Epithelial cell of proximal tubule (primary cell): Measurements from ENCODE around the gene KIF19. TPM values are rescaled to one million over a fixed set of nuclear protein-coding genes. Genes with fewer than 3 reads are reported as not detected.
A peak's percentile ranks its signal among the peaks of the same experiment; 100 is the strongest.

Experiments used
- DNase-seq: peaks from one replicate; pipeline ENCODE4 v3.0.0-alpha.2; 2011; ENCODE audit warnings: low read depth
- H3K4me3 ChIP-seq: 2 replicates; pipeline ENCODE4 v1.5.1; 2011; ENCODE audit warnings: low read depth, mild to moderate bottlenecking, low read length
- total RNA-seq: library from RNA; depleted of rRNA; stranded (reverse); fragments of >200 nt; gene quantifications from 2 replicates; pipeline ENCODE4 v1.2.3, GENCODE V29; 2015
- TF ChIP-seq, protein P1 (sequence below): conservative IDR thresholded peaks from 2 replicates; pipeline ENCODE4 v1.5.1; 2012; ENCODE audit warnings: low read depth, mild to moderate bottlenecking, low read length

Gene KIF19
- total RNA-seq, 1 donor from 2014 or later, result not detected

DNA sequence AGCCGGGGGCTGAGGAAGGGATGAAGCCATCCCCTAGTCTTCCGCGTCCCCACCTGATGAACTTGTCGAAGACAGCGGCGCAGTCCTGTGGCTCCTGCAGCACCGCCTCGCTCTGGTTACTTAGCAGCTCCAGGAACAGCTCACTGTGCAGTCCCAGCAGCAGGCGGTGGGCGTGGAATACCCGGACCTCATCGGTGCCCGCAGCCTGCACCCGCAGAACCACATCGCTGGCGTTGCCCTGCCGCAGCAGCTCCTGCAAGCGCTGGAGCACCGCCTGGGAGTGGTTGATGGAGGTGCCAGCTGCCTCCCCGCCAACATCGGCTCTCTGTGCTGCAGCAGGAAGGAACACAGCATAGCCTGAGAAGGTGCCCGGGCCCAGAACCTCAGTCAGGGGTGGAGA is 33.9 kb downstream of the KIF19 start:
- no peak overlapping the region for H3K4me3 ChIP-seq
- DNase-seq, result no peak
- TF ChIP-seq, protein P1, sequence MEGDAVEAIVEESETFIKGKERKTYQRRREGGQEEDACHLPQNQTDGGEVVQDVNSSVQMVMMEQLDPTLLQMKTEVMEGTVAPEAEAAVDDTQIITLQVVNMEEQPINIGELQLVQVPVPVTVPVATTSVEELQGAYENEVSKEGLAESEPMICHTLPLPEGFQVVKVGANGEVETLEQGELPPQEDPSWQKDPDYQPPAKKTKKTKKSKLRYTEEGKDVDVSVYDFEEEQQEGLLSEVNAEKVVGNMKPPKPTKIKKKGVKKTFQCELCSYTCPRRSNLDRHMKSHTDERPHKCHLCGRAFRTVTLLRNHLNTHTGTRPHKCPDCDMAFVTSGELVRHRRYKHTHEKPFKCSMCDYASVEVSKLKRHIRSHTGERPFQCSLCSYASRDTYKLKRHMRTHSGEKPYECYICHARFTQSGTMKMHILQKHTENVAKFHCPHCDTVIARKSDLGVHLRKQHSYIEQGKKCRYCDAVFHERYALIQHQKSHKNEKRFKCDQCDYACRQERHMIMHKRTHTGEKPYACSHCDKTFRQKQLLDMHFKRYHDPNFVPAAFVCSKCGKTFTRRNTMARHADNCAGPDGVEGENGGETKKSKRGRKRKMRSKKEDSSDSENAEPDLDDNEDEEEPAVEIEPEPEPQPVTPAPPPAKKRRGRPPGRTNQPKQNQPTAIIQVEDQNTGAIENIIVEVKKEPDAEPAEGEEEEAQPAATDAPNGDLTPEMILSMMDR, result no peak

DNA sequence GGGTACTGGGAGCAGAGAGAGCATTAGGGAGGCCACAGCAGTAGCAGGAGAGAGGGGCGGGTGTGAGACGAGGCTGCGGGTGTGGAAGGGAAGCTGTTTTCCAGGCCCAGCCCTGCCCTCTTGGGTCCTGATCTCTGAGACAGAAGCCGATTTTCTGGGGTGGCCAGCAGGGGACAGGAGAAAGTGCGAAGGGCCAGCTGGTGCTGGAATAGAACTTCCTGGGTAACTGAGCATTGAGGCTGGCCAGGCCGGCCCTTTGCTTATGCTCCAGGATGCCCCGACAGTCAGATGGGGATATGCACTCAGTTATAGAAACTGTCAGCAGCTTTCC is 34.8 kb downstream of the KIF19 start:
- TF ChIP-seq, protein P1, result no peak
- H3K4me3 ChIP-seq, result no peak overlapping the region
- DNase-seq, result no peak

DNA sequence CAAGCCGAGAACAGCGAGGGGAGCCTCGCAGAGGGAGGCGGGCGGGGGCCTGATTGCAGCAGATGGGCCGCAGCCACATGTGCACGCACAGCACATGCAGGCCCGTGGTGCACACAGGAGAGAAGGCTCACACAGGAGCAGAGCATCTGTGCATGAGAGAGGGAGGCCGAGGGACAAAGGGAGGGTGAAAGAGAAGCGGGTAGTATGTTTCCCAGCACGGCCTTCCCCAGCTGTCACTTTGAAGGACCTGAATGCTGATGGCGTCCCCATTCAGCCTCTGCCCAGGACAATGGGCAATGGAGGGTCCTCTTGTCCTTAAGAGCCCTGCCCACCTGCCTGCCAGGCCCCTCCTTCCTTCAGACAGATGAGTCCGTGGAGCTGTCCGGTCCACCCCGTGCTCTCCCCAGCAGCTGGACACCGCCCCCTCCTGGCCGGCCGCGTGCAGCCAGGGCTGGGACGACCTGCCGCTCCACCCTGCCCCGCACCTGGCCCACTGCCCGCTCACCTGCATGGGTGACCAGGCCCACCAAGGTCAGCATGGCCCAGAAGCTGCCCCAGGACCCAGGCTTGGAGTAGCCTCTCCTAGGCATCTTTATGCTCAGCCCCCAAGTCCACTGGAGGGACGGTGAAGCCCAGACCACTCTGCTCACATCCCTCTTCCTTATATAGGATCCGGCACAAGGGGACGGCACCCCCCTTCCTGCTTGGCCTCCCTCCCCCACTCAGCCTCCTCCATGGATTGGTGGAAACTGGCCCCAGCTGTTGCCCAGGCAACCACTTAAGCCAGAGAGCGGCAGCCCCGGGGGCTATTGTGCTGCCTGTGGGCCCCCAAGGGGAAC is 35.4 kb downstream of the KIF19 start, which contains the start of gene BTBD17:
BTBD17 (minus strand) TSS at position 639 of the 839 bp plus-strand sequence; CDS start at position 590, 49 bp downstream.
- no peak within 1 kb of the TSS for H3K4me3 ChIP-seq
- TF ChIP-seq, protein P1, result peak; percentile 71
- no peak for DNase-seq

DNA sequence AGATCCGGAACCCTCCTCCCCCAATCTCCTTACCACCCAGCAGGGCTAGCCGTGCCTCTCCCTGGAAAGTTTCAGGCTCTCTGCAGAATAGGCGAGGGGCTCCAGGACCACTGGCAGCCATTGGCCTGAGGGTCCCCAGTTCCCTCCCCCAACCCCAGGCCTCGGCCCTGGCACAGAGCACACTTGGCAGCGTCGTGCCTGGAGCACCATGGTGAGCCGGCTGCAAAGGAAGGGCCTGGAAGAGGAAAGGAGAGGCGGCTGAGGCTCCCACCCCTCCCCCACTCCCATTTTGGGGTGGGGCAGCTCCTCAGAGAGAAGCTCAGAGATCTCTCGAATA is 36.0 kb downstream of the KIF19 start:
- DNase-seq, result no peak
- TF ChIP-seq, protein P1, result no peak

DNA sequence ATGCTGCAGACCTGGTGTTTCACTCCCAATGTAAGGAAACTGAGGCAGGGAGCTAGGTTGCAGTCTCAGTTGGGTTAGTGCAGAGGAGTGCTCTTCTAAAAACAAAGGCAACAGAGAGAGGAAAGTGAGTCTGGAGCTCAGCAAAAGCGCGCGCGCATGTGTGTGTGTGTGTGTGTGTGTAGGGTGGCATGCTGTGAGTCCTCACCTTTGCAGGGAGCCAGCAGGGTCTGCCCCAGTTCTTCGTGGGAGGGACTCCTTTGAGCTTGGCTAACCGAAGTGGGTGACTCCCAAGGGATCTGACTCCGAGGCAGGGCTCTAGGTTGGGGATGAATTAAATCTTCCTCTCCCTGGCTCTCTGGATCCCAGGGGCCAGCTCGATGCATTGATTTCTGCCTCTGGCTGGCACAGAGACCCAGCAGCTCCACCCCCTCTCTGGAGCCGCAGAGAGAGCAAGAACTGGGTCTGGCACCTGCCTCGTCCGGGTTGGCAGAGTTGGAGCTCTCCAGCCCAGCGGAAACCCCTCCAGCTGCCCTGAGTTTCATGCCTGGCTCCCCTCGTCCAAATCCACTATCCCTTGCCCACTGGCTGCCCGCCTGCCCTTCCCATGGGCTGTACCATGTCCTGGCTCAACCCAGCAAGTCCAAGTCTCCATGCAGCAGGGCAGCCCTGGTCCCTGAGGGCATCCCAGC is 36.9 kb downstream of the KIF19 start:
- no peak overlapping the region for H3K4me3 ChIP-seq
- no peak for DNase-seq
- TF ChIP-seq, protein P1, result no peak

More for the DNA sequence above, 36.0 kb downstream of the KIF19 start:
- H3K4me3 ChIP-seq, result no peak overlapping the region

DNA sequence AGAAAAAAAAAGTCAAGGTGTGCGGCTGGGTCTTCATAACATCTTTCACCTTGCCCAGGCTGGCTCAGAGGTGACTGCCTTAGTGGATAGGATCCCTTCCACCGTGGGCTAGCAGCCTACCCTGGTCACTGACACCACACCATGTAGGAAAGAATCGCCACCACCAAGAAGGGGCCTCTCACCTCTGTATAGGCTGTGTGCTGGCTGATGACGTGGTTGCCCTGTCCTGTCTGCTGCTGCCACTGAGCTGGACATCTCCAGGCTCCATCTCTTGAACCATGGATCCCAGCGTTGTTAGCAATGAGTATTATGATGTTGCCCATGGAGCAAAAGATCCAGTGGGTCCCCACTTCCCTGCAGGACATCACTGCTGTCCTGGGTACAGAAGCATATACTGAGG is 41.2 kb downstream of the KIF19 start, which contains the start of gene GPR142:
GPR142 (plus strand) TSS at position 301 of the 400 bp plus-strand sequence. CDS start 2,035 bp downstream, outside the sequence.
- TF ChIP-seq, protein P1, result no peak
- DNase-seq, result no peak
- no peak within 1 kb of the TSS for H3K4me3 ChIP-seq
